Lung (tissue), 12 donors: ENCODE results near the gene CRACDL. TPM values are rescaled to one million over a fixed set of nuclear protein-coding genes. Genes with fewer than 3 reads are reported as not detected.

Experiments
- ATAC-seq: fragments of 200-7000 bp; cut with Tn5 transposase; one replicate; pipeline ENCODE4 v1.9.1; 2020; ENCODE audit warnings: moderate number of reproducible peaks; ENCODE audit not compliant: insufficient read depth, low FRiP score
- DNase-seq, 3 donors: peaks; one replicate each; pipeline ENCODE4 v3.0.0-alpha.2; 2013 to 2017
- H3K27ac ChIP-seq, 2 donors: one replicate each; pipeline ENCODE4 v1.5.1; 2013; ENCODE audit warnings: mild to moderate bottlenecking in 2 of 2, moderate library complexity in 2 of 2, control low read depth in 1 of 2, inconsistent platforms in 1 of 2, low read depth in 1 of 2, low read length in 1 of 2
- H3K27me3 ChIP-seq, 3 donors: one replicate each; pipeline ENCODE4 v1.5.1; 2013; ENCODE audit warnings: low read length in 2 of 3; ENCODE audit not compliant: control insufficient read depth in 3 of 3, insufficient read depth in 3 of 3
- H3K36me3 ChIP-seq, 4 donors: one replicate each; pipeline ENCODE4 v1.5.1; 2013; ENCODE audit warnings: low read length in 4 of 4, mild to moderate bottlenecking in 1 of 4, moderate library complexity in 1 of 4; ENCODE audit not compliant: control insufficient read depth in 4 of 4, insufficient read depth in 4 of 4
- H3K4me1 ChIP-seq, 5 donors: one replicate each; pipeline ENCODE4 v1.5.1; 2013; ENCODE audit warnings: low read length in 5 of 5, mild to moderate bottlenecking in 2 of 5, moderate library complexity in 1 of 5; ENCODE audit not compliant: control insufficient read depth in 5 of 5, insufficient read depth in 5 of 5
- H3K4me3 ChIP-seq: one replicate; pipeline ENCODE4 v1.5.1; 2013; ENCODE audit warnings: mild to moderate bottlenecking, control low read depth, moderate library complexity
- H3K9ac ChIP-seq, 2 donors: one replicate each; pipeline ENCODE4 v1.5.1; 2013; ENCODE audit warnings: low read length in 2 of 2, control low read depth in 1 of 2; ENCODE audit not compliant: insufficient read depth in 1 of 2
- H3K9me3 ChIP-seq, 4 donors: one replicate each; pipeline ENCODE4 v1.5.1; 2013; ENCODE audit warnings: low read length in 3 of 4, mild to moderate bottlenecking in 1 of 4, moderate library complexity in 1 of 4; ENCODE audit not compliant: control insufficient read depth in 4 of 4, insufficient read depth in 3 of 4
- CTCF ChIP-seq: IDR thresholded peaks from 2 replicates; pipeline ENCODE4 v1.5.1; 2012; ENCODE audit warnings: mild to moderate bottlenecking; ENCODE audit errors: control extremely low read depth, extremely low read depth
- WGBS, 2 donors: extraction: QIAGEN DNeasy Blood & Tissue Kit; methylation state at CpG; one replicate each; pipeline ENCODE4 v1.1.7; 2013; 5-methylcytosine and 5-hydroxymethylcytosine counted together
- polyA plus RNA-seq, 2 donors: library from polyadenylated mRNA; stranded (reverse); fragments of 200-250 nt; gene quantifications; one replicate each; pipeline ENCODE4 v1.2.1, GENCODE V29; 2013
- total RNA-seq, 2 donors: library from RNA; depleted of rRNA in 1 of 2; stranded (reverse); fragments of >200 nt in 1 of 2; gene quantifications; one replicate each; pipeline ENCODE4 v1.2.1, GENCODE V29; 2014 to 2021
- donor health status: control.
- donor health status: control.
- donor health status: Bipolar disorder and iron deficiency.
- donor health status: healthy.
- donor health status: DM: yes; HTN: yes; CAD: no.

Gene CRACDL
- total and polyA plus RNA-seq, 4 donors = 8.9 to 28.3 (median 13.2) TPM

DNA sequence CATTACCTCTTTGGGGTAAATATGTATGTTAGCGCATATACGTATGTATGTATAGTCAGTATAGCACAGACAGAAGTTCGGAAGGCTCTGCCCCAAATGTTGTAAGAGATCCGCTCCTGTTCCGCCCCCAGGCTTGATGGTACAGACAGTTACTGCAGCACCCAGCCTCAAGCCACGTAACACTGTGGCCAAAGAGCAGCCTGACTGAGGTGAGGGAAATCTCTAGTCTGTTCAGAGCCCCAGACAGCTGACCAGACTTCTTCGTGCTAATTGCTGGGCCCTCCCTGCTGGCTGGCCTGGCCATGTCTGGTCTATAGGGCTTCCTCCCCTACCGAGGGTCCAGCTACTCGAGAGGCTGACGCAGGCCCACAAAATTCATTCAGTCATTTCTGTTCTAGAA is 7.8 kb downstream of the CRACDL start:
- no peaks in the 10 kb centered on the region for H3K4me1 ChIP-seq
- H3K9me3 ChIP-seq = peaks cover 0 to 4% (median 1%) of the 10 kb centered on the region in 4 donors
- H3K9ac ChIP-seq = no peak overlapping the region
- TF ChIP-seq CTCF = no peak
- no peak overlapping the region for H3K27ac ChIP-seq
- peaks cover 0 to 6% (median 0%) of the 10 kb centered on the region in 3 donors for H3K27me3 ChIP-seq
- H3K4me3 ChIP-seq = no peak overlapping the region
- no peaks in the 10 kb centered on the region for H3K36me3 ChIP-seq
- DNase-seq (no peak), ATAC-seq (no peak)
- WGBS, 2 donors = 91 to 96% methylated on average over 10 of the region's 10 CpGs

DNA sequence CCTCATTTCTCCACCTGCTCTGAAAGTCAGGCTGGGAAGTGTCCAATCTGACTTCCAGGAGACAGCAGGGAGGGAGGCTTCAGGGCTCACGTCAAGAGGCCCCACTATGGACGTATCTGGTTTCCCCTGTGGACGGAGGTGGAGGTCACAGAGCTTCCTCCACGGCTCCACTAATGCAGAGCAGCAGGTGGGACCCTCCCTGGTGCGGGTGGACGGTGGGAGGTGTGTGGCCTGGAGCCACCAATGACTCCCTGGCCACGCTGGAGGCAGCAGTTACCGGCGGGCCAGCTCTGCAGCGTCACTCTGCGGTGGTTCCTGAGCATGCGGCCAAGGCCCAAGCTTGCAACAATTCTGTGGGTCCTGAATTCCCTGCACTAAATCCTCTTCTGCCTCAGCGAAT is 9.0 kb downstream of the CRACDL start:
- Histone ChIP-seq H3K9ac (no peak overlapping the region), H3K4me3 (no peak overlapping the region), H3K9me3 (peaks cover 0 to 4% (median 1%) of the 10 kb centered on the region in 4 donors), H3K27ac (no peak overlapping the region), H3K4me1 (no peaks in the 10 kb centered on the region), H3K27me3 (peaks cover 0 to 4% (median 0%) of the 10 kb centered on the region in 3 donors), H3K36me3 (no peaks in the 10 kb centered on the region)
- 88 to 92% methylated on average over 13 of the region's 13 CpGs for WGBS, 2 donors
- no peak for TF ChIP-seq CTCF
- ATAC-seq (no peak), DNase-seq (no peak)

- 91 to 93% methylated on average over 12 of the region's 12 CpGs for WGBS, 2 donors
- H3K4me3 ChIP-seq = no peak overlapping the region
- H3K9ac ChIP-seq = no peak overlapping the region
- TF ChIP-seq CTCF = no peak
- H3K27ac ChIP-seq = no peak overlapping the region
- no peak for DNase-seq
- H3K9me3 ChIP-seq = peaks cover 0 to 4% (median 1%) of the 10 kb centered on the region in 4 donors
- ATAC-seq = no peak
- H3K36me3 ChIP-seq = no peaks in the 10 kb centered on the region
- H3K27me3 ChIP-seq = peaks cover 0 to 2% (median 0%) of the 10 kb centered on the region in 3 donors
- H3K4me1 ChIP-seq = no peaks in the 10 kb centered on the region
Observed at GRCh38 chr2:98926601-98927000, 9.4 kb downstream of the CRACDL start.

DNA sequence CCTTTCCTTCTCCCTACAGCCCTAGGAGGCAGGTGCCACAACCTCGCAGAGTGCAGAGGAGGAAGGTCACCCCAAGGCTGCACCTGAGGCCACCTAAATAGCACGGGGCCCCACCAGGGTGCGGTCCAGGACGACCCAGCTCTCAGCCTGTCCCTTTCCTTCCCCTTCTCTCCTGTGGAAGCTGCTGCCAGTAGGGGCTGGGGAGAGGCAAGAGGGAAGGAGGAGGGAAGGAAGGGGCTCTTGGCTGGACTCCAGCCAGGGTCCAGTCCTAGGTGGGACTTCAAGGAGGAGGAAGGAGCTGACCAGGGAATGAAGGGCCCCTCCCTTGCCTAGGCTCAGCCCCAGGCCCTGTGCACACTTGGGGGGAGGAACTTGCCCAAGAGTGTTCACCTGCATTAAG is 11.1 kb downstream of the CRACDL start:
- WGBS, 2 donors = 44 to 54% methylated on average over 4 of the region's 4 CpGs
- DNase-seq = no peak
- Histone ChIP-seq H3K9ac (no peak overlapping the region), H3K9me3 (peaks cover 0 to 4% (median 1%) of the 10 kb centered on the region in 4 donors), H3K4me3 (no peak overlapping the region), H3K4me1 (no peaks in the 10 kb centered on the region), H3K36me3 (no peaks in the 10 kb centered on the region), H3K27me3 (no peaks in the 10 kb centered on the region), H3K27ac (no peak overlapping the region)
- ATAC-seq = no peak
- TF ChIP-seq CTCF = no peak
